SK-N-SH treated with all-trans-retinoic acid at 6 μM for 48 hours (cell line): Measurements from ENCODE around the gene CGB2.

ENCODE experiments used
- ATAC-seq: fragments of 200-7000 bp; cut with Tn5 transposase; 3 replicates; pipeline ENCODE4 v1.9.1; 2020; ENCODE audit warnings: mild to moderate bottlenecking, moderate library complexity
- ARNTL ChIP-seq: fragments of 450-650 bp; formaldehyde crosslinking; IDR thresholded peaks from 2 replicates; pipeline ENCODE4 v1.5.0; 2020; ENCODE audit warnings: low read depth, mild to moderate bottlenecking, moderate library complexity, borderline replicate concordance
- BACH2 ChIP-seq: fragments of 250-450 bp; sonication (Bioruptor Pico); IDR thresholded peaks from 2 replicates; pipeline ENCODE4 v1.9.0; 2021; ENCODE audit warnings: mild to moderate bottlenecking, borderline replicate concordance
- ESRRG ChIP-seq: fragments of 250-450 bp; sonication (Bioruptor Pico); IDR thresholded peaks from 2 replicates; pipeline ENCODE4 v1.6.1; 2021; ENCODE audit warnings: mild to moderate bottlenecking
- GLIS3 ChIP-seq: fragments of 250-450 bp; sonication (Bioruptor Pico); IDR thresholded peaks from 2 replicates; pipeline ENCODE4 v1.5.0; 2020; ENCODE audit warnings: mild to moderate bottlenecking, moderate library complexity
- ISL1 ChIP-seq: fragments of 250-450 bp; sonication (Bioruptor Pico); IDR thresholded peaks from 2 replicates; pipeline ENCODE4 v2.1.2; 2022; ENCODE audit warnings: mild to moderate bottlenecking, moderate library complexity
- OSR1 ChIP-seq: fragments of 250-450 bp; sonication (Bioruptor Pico); IDR thresholded peaks from 2 replicates; pipeline ENCODE4 v1.8.0; 2022; ENCODE audit warnings: moderate library complexity, mild to moderate bottlenecking, inconsistent platforms
- PPARA ChIP-seq: fragments of 250-450 bp; sonication (Bioruptor Pico); IDR thresholded peaks from 2 replicates; pipeline ENCODE4 v1.5.0; 2020; ENCODE audit warnings: mild to moderate bottlenecking, borderline replicate concordance
- RARB ChIP-seq: fragments of 250-450 bp; sonication (Bioruptor Pico); IDR thresholded peaks from 2 replicates; pipeline ENCODE4 v1.8.0; 2021; ENCODE audit warnings: mild to moderate bottlenecking, moderate library complexity
- TCF4 ChIP-seq: fragments of 250-450 bp; sonication (Bioruptor Pico); IDR thresholded peaks from 2 replicates; pipeline ENCODE4 v1.8.0; 2021; ENCODE audit warnings: mild to moderate bottlenecking, moderate library complexity, borderline replicate concordance
- ZC3H10 ChIP-seq: fragments of 250-450 bp; sonication (Bioruptor Pico); IDR thresholded peaks from 2 replicates; pipeline ENCODE4 v1.5.1; 2021; ENCODE audit warnings: mild to moderate bottlenecking, moderate library complexity
- ZFP3 ChIP-seq: fragments of 250-450 bp; sonication (Bioruptor Pico); IDR thresholded peaks from 2 replicates; pipeline ENCODE4 v1.5.0; 2020; ENCODE audit warnings: mild to moderate bottlenecking, moderate library complexity
- ZFP30 ChIP-seq: fragments of 450-650 bp; formaldehyde crosslinking; IDR thresholded peaks from 2 replicates; pipeline ENCODE4 v1.5.0; 2022; ENCODE audit warnings: mild to moderate bottlenecking, moderate library complexity
- ZNF565 ChIP-seq: fragments of 450-650 bp; formaldehyde crosslinking; conservative IDR thresholded peaks from 2 replicates; pipeline ENCODE4 v1.5.0; 2020; ENCODE audit warnings: low read depth, mild to moderate bottlenecking, moderate library complexity
- ZNF70 ChIP-seq: fragments of 450-650 bp; formaldehyde crosslinking; IDR thresholded peaks from 2 replicates; pipeline ENCODE4 v1.5.0; 2020; ENCODE audit warnings: mild to moderate bottlenecking, moderate library complexity
- ZNF8 ChIP-seq: fragments of 450-650 bp; formaldehyde crosslinking; IDR thresholded peaks from 2 replicates; pipeline ENCODE4 v1.5.0; 2020; ENCODE audit warnings: mild to moderate bottlenecking, moderate library complexity
- TF ChIP-seq, protein P1 (sequence below): fragments of 250-450 bp; sonication (Bioruptor Pico); IDR thresholded peaks from 2 replicates; pipeline ENCODE4 v1.8.0; 2021; ENCODE audit warnings: low read depth, mild to moderate bottlenecking, moderate library complexity, borderline replicate concordance
- TF ChIP-seq, protein P2 (sequence below): fragments of 250-450 bp; sonication (Bioruptor Pico); IDR thresholded peaks from 2 replicates; pipeline ENCODE4 v1.5.1; 2020; ENCODE audit warnings: low read depth, mild to moderate bottlenecking, moderate library complexity
- TF ChIP-seq, protein P3 (sequence below): fragments of 250-450 bp; sonication (Bioruptor Pico); IDR thresholded peaks from 2 replicates; pipeline ENCODE4 v1.5.1; 2021; ENCODE audit warnings: mild to moderate bottlenecking, moderate library complexity
- TF ChIP-seq, protein P4 (sequence below): fragments of 250-450 bp; sonication (Bioruptor Pico); IDR thresholded peaks from 2 replicates; pipeline ENCODE4 v1.8.0; 2020; ENCODE audit warnings: mild to moderate bottlenecking, moderate library complexity, borderline replicate concordance

Gene CGB2

DNA sequence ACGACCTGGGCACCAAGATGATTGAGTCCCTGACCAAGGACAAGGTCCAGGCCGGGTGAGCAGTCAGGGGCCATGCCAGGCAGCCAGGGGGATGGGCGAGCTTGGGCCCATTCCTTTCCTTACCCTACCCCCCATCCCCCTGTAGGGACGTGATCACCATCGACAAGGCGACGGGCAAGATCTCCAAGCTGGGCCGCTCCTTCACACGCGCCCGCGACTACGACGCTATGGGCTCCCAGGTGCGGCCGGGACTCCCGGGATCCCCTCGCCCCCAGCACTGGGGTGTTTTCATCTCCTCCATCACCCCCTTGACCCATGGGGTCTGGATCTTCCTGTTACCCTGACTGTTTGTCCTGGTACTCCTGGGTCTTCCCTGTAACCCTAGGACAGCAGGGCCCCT, 21.9 kb upstream of the CGB2 start:
- TF ChIP-seq TCF4 (no peak), ISL1 (CRISPR knock-in tag) (no peak), ZFP30 (CRISPR knock-in tag) (no peak), ESRRG (CRISPR knock-in tag) (no peak), PPARA (CRISPR knock-in tag) (no peak), ZNF70 (CRISPR knock-in tag) (no peak), GLIS3 (CRISPR knock-in tag) (no peak), ZC3H10 (CRISPR knock-in tag) (no peak), BACH2 (CRISPR knock-in tag) (no peak), ZNF565 (CRISPR knock-in tag) (no peak), ARNTL (CRISPR knock-in tag) (no peak)
- TF ChIP-seq, protein P1, sequence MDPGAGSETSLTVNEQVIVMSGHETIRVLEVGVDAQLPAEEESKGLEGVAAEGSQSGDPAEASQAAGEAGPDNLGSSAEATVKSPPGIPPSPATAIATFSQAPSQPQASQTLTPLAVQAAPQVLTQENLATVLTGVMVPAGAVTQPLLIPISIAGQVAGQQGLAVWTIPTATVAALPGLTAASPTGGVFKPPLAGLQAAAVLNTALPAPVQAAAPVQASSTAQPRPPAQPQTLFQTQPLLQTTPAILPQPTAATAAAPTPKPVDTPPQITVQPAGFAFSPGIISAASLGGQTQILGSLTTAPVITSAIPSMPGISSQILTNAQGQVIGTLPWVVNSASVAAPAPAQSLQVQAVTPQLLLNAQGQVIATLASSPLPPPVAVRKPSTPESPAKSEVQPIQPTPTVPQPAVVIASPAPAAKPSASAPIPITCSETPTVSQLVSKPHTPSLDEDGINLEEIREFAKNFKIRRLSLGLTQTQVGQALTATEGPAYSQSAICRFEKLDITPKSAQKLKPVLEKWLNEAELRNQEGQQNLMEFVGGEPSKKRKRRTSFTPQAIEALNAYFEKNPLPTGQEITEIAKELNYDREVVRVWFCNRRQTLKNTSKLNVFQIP (CRISPR knock-in tag) = no peak
- TF ChIP-seq, protein P2, sequence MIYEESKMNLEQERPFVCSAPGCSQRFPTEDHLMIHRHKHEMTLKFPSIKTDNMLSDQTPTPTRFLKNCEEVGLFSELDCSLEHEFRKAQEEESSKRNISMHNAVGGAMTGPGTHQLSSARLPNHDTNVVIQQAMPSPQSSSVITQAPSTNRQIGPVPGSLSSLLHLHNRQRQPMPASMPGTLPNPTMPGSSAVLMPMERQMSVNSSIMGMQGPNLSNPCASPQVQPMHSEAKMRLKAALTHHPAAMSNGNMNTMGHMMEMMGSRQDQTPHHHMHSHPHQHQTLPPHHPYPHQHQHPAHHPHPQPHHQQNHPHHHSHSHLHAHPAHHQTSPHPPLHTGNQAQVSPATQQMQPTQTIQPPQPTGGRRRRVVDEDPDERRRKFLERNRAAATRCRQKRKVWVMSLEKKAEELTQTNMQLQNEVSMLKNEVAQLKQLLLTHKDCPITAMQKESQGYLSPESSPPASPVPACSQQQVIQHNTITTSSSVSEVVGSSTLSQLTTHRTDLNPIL (CRISPR knock-in tag) = no peak
- TF ChIP-seq, protein P3, sequence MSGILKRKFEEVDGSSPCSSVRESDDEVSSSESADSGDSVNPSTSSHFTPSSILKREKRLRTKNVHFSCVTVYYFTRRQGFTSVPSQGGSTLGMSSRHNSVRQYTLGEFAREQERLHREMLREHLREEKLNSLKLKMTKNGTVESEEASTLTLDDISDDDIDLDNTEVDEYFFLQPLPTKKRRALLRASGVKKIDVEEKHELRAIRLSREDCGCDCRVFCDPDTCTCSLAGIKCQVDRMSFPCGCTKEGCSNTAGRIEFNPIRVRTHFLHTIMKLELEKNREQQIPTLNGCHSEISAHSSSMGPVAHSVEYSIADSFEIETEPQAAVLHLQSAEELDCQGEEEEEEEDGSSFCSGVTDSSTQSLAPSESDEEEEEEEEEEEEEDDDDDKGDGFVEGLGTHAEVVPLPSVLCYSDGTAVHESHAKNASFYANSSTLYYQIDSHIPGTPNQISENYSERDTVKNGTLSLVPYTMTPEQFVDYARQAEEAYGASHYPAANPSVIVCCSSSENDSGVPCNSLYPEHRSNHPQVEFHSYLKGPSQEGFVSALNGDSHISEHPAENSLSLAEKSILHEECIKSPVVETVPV (CRISPR knock-in tag) = no peak
- TF ChIP-seq, protein P4, sequence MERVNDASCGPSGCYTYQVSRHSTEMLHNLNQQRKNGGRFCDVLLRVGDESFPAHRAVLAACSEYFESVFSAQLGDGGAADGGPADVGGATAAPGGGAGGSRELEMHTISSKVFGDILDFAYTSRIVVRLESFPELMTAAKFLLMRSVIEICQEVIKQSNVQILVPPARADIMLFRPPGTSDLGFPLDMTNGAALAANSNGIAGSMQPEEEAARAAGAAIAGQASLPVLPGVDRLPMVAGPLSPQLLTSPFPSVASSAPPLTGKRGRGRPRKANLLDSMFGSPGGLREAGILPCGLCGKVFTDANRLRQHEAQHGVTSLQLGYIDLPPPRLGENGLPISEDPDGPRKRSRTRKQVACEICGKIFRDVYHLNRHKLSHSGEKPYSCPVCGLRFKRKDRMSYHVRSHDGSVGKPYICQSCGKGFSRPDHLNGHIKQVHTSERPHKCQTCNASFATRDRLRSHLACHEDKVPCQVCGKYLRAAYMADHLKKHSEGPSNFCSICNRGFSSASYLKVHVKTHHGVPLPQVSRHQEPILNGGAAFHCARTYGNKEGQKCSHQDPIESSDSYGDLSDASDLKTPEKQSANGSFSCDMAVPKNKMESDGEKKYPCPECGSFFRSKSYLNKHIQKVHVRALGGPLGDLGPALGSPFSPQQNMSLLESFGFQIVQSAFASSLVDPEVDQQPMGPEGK (CRISPR knock-in tag) = no peak
- ATAC-seq = no peak

DNA sequence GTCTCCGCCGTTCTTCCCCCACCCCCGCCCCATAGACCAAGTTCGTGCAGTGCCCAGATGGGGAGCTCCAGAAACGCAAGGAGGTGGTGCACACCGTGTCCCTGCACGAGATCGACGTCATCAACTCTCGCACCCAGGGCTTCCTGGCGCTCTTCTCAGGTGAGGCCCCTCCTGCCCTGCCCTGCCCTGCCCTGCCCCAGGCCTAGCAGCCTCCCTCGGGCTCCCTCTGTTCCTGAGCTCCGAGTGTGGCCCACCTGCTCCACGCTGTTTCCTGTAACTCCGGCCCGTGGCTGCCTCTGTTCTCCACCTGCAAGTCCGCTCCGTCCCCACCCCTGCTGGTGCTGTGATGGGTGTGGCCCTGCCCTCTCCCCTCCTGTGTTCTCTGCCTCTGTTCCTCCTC, 21.2 kb upstream of the CGB2 start:
- no peak for ATAC-seq
- TF ChIP-seq, protein P1 (CRISPR knock-in tag) = no peak
- no peak for TF ChIP-seq OSR1 (CRISPR knock-in tag)
- TF ChIP-seq ZNF565 (CRISPR knock-in tag) = no peak
- no peak for TF ChIP-seq ZC3H10 (CRISPR knock-in tag)
- TF ChIP-seq, protein P4 (CRISPR knock-in tag) = no peak

DNA sequence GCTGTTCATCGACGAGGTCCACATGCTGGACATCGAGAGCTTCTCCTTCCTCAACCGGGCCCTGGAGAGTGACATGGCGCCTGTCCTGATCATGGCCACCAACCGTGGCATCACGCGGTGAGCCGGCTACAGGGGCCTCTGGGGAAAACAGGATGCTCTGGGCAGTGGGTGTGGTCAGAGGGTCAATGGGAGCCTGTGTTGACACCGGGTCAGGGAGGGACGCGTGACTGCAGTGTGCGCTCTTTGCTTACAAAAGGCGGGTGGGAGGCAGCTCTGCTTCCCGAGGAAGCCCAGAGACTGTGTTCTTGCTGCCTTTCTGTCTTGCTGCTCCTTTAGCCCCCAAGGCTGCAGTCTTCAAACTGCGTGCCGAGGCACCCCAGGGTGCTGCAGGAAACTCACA, 20.5 kb upstream of the CGB2 start:
- ATAC-seq = no peak
- TF ChIP-seq ZNF8 = no peak
- no peak for TF ChIP-seq BACH2 (CRISPR knock-in tag)
- TF ChIP-seq RARB (CRISPR knock-in tag) = no peak
- no peak for TF ChIP-seq PPARA (CRISPR knock-in tag)
- no peak for TF ChIP-seq TCF4
- no peak for TF ChIP-seq ESRRG (CRISPR knock-in tag)
- no peak for TF ChIP-seq ZNF565 (CRISPR knock-in tag)
- TF ChIP-seq, protein P2 (CRISPR knock-in tag) = no peak
- no peak for TF ChIP-seq ZNF70 (CRISPR knock-in tag)
- TF ChIP-seq ISL1 (CRISPR knock-in tag) = no peak
- TF ChIP-seq ZFP3 = no peak
